Upper lobe of right lung (tissue), 1 donor: ENCODE results near the gene CEP70. TPM values are rescaled to one million over a fixed set of nuclear protein-coding genes. Genes with fewer than 3 reads are reported as not detected.
"Not testable (repeated sequence)": the region's sequence is repeated elsewhere in the genome, so short reads cannot be mapped to it uniquely, and the experiment has no call there.

ENCODE experiments used
- ATAC-seq: fragments of 200-7000 bp; cut with Tn5 transposase; one replicate; pipeline ENCODE4 v1.9.1; 2020; ENCODE audit warnings: mild to moderate bottlenecking, moderate library complexity
- DNase-seq: peaks from one replicate; pipeline ENCODE4 v3.0.0-alpha.2; 2020
- H3K27ac ChIP-seq: fragments of 200-600 bp; one replicate; pipeline ENCODE4 v1.8.0; 2022
- H3K27me3 ChIP-seq: fragments of 200-600 bp; one replicate; pipeline ENCODE4 v1.8.0; 2022; ENCODE audit warnings: mild to moderate bottlenecking
- H3K36me3 ChIP-seq: fragments of 200-600 bp; one replicate; pipeline ENCODE4 v1.8.0; 2022
- H3K4me1 ChIP-seq: fragments of 200-600 bp; one replicate; pipeline ENCODE4 v1.8.0; 2022
- H3K4me3 ChIP-seq: fragments of 200-600 bp; one replicate; pipeline ENCODE4 v1.8.0; 2022; ENCODE audit warnings: mild to moderate bottlenecking
- H3K9me3 ChIP-seq: fragments of 200-600 bp; one replicate; pipeline ENCODE4 v1.8.0; 2022
- CTCF ChIP-seq: fragments of 200-600 bp; IDR thresholded peaks from one replicate; pipeline ENCODE4 v1.8.0; 2022; ENCODE audit warnings: antibody characterized with exemption
- intact Hi-C: fragments of 100-400 bp; cut with DNase I; formaldehyde crosslinking; loops from one replicate; pipeline ENCODE4 v1.11.0; 2022
- total RNA-seq: library from RNA; stranded (reverse); fragmentation: NEBNext Ultra II Directional; extraction: Animal tissue kit (Norgen Biotek cat#: 25700); gene quantifications from one replicate; pipeline ENCODE4 v1.2.1, GENCODE V29; 2021
- donor health status: DM: no; HTN: yes; CAD: no; lungs with severe emphysema.

CEP70 gene
- total RNA-seq, 1 donor from 2014 or later, result 46.3 TPM

DNA sequence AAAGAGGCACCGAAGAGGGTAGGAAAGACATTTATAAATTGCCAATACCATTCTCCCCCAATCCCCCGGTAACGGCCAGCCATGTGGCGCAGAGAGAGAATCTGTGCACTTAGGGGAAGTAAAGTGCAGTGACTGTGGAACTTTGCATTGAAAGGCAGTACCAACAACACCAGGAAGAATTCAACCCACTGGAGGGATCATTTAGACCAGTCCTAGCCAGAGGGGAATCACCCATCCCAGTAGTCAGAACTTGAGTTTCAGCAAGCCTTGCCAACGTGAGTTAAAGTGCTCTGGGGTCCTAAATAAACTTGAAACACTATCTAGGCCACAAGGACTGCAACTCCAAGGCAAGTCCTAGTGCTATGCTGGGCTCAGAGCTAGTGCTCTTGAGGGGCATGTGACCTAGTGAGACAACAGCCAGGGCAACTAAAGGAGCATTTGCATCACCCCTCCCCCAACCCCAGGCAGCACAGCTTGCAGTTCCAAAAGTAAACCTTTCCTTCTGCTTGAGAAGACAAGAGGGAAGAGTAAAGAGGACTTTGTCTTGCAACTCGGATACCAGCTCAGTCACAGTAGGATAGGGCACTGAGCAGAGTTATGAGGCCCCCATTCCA, 15.0 kb downstream of the CEP70 start:
- TF ChIP-seq CTCF, result no peak
- Histone ChIP-seq H3K9me3 (no peaks in the 10 kb centered on the region), H3K27me3 (no peaks in the 10 kb centered on the region), H3K4me1 (no peaks in the 10 kb centered on the region), H3K4me3 (no peak overlapping the region), H3K27ac (no peak overlapping the region), H3K36me3 (no peaks in the 10 kb centered on the region)
- peak; percentile 75 for ATAC-seq
- no peak for DNase-seq
- intact Hi-C loops, result no loop called here

DNA sequence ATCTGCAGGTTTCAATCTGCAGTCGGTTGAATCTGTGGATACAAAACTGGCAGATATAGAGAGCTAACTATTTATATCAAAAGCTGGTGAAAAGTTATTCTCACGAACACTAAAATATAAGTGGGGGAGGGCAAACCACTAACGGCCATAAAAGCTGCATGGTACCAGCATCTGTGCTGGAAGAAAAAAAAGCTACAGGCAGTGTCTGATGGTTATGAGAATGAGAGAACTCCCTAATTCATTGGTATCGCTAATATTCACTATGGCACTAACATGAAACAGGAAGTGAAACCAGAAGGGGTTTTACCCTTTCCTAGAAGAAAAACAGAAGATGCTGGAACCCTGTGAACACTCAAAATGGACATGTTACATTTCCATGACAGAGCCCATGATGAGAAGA, 15.9 kb downstream of the CEP70 start:
- Histone ChIP-seq H3K27ac (no peak overlapping the region), H3K27me3 (no peaks in the 10 kb centered on the region), H3K4me1 (no peaks in the 10 kb centered on the region), H3K4me3 (no peak overlapping the region), H3K9me3 (no peaks in the 10 kb centered on the region), H3K36me3 (no peaks in the 10 kb centered on the region)
- no peak for TF ChIP-seq CTCF
- ATAC-seq, result peak; percentile 51
- intact Hi-C loops, result no loop called here
- no peak for DNase-seq

DNA sequence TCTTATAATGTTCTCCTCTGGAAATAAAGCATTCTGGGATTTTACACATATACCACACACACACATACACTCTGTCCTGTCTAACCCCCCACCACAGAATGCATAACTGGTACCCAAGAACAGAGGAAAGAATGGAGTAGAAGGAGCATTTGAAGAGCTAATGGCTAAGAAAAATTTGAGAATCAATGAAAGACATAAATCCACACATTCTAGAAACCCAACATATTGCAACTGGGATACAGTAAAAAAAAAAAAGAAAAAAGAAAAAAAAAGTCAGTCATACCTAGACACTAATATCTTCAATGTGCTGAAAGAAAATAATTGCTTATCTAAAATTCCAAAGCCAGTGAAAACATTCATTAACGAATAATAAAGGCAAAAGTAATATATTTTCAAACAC, 20.9 kb downstream of the CEP70 start:
- intact Hi-C loops, result no loop called here
- Histone ChIP-seq H3K4me1 (no peaks in the 10 kb centered on the region), H3K27ac (no peak overlapping the region), H3K9me3 (no peaks in the 10 kb centered on the region), H3K27me3 (no peaks in the 10 kb centered on the region), H3K36me3 (no peaks in the 10 kb centered on the region), H3K4me3 (no peak overlapping the region)
- no peak for ATAC-seq
- no peak for TF ChIP-seq CTCF
- DNase-seq, result no peak

DNA sequence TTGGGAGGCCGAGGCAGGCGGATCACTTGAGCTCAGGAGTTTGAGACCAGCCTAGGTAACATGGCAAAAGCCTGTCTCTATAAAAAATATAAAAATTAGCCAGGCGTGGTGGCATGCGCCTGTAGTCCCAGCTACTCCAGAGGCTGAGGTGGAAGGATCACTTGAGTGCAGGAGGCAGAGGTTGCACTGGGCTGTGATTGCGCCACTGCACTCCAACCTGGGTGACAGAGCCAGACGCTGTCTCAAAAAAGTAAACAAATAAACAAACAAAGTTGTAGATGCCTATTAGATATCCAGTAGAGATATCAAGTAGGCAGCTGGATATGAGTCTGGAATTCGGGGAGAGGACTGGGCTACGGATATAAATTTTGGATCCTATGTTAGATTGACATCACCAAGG, 24.4 kb downstream of the CEP70 start:
- ATAC-seq, H3K27me3 ChIP-seq, H3K4me3 ChIP-seq, H3K9me3 ChIP-seq, DNase-seq, intact Hi-C loops, H3K4me1 ChIP-seq, H3K27ac ChIP-seq, H3K36me3 ChIP-seq: not testable (repeated sequence)

- H3K9me3 ChIP-seq, result no peaks in the 10 kb centered on the region
- no peaks in the 10 kb centered on the region for H3K27me3 ChIP-seq
- ATAC-seq (no peak), DNase-seq (no peak)
- intact Hi-C loops, result no loop called here
- no peak overlapping the region for H3K4me3 ChIP-seq
- H3K27ac ChIP-seq, result no peak overlapping the region
- TF ChIP-seq CTCF, result no peak
- no peaks in the 10 kb centered on the region for H3K4me1 ChIP-seq
- H3K36me3 ChIP-seq, result no peaks in the 10 kb centered on the region
These were observed 25.0 kb downstream of the CEP70 start for GRCh38 chr3:138569090-138569489.

DNA sequence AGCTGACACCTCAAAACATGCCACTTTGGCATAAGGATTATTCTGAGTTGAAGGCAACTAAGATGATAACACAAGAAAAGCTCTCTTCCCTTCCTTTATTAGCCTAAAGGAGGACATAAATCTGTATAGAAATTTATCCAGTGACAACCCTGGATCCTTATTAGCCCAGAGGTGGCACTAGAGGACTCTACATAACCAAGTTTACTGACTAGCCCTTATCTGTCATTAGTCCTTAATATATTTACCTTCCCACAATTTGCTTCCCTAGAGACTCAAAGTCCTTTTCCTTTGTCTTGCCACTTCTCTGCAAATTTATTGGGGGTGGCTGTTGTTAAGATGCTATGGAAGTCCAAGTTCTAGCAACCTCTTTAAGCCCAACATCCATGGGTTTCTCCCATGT, 26.7 kb downstream of the CEP70 start:
- Histone ChIP-seq H3K27ac (no peak overlapping the region), H3K9me3 (no peaks in the 10 kb centered on the region), H3K36me3 (no peaks in the 10 kb centered on the region), H3K27me3 (no peaks in the 10 kb centered on the region), H3K4me1 (no peaks in the 10 kb centered on the region), H3K4me3 (no peak overlapping the region)
- no peak for TF ChIP-seq CTCF
- ATAC-seq, result peak; percentile 43
- intact Hi-C loops, result no loop called here
- DNase-seq, result no peak

- H3K36me3 ChIP-seq, H3K27me3 ChIP-seq, DNase-seq, H3K4me1 ChIP-seq, H3K4me3 ChIP-seq, H3K27ac ChIP-seq, ATAC-seq, H3K9me3 ChIP-seq, intact Hi-C loops: not testable (repeated sequence)
These were observed 27.8 kb downstream of the CEP70 start for GRCh38 chr3:138566293-138566692.

DNA sequence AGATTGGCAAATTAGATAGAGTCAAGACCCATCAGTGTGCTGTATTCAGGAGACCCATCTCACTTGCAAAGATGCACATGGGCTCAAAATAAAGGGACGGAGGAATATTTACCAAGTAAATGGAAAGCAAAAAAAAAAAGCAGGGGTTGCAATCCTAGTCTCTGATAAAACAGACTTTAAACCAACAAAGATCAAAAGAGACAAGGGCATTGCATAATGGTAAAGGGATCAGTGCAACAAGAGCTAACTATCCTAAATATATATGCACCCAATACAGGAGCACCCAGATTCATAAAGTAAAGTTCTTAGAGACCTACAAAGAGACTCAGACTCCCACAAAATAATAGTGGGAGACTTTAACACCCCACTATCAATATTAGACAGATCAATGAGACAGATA, 31.2 kb downstream of the CEP70 start:
- H3K4me3 ChIP-seq, H3K9me3 ChIP-seq, DNase-seq, intact Hi-C loops, H3K36me3 ChIP-seq, H3K4me1 ChIP-seq, ATAC-seq, H3K27me3 ChIP-seq: not testable (repeated sequence)
- peak overlapping the region; percentile 52 for H3K27ac ChIP-seq
